Endothelial cell of umbilical vein (primary cell): Measurements from ENCODE around the gene PARD3B. TPM values are rescaled to one million over a fixed set of nuclear protein-coding genes. Genes with fewer than 3 reads are reported as not detected.

Experiments used
- BruUV-seq: library from RNA; stranded (reverse); fragments of 400-500 nt; replicated peaks from 2 replicates; lab custom pipeline; 2021; lab: Mats Ljungman, UMichigan
- CTCF ChIA-PET: fragments of 300-600, 350-600 bp; sonication (Branson Sonifier 250); formaldehyde crosslinking; loops from one replicate; lab custom pipeline; 2021; ENCODE audit warnings: antibody characterized with exemption, inconsistent platforms; lab: Charles Lee
- POLR2A ChIA-PET: fragments of 300-600, 350-600 bp; sonication (Branson Sonifier 250); formaldehyde crosslinking; loops from one replicate; lab custom pipeline; 2021; ENCODE audit warnings: antibody characterized with exemption, inconsistent platforms; lab: Charles Lee
- DNase-seq: peaks from one replicate; pipeline ENCODE4 v3.0.0-alpha.2; 2011; ENCODE audit warnings: low read depth, low spot score
- FAIRE-seq: peaks from 2 replicates; lab custom pipeline; 2011; peaks lifted over from hg19 to GRCh38; lab: Jason Lieb, UNC
- H2AFZ ChIP-seq: 2 replicates; pipeline ENCODE4 v1.6.0; 2012; ENCODE audit warnings: low read depth, low read length, control low read depth, inconsistent platforms
- H3K27ac ChIP-seq: 2 replicates; pipeline ENCODE4 v1.5.1; 2011; ENCODE audit warnings: low read depth, mild to moderate bottlenecking, control low read depth, low read length, moderate library complexity; ENCODE audit not compliant: insufficient read depth
- H3K27me3 ChIP-seq, 2 experiments: 2 replicates each; pipeline versions ENCODE4 v1.6.0 to v1.6.1; 2011; ENCODE audit warnings: low read length in 2 of 2, mixed read lengths in 1 of 2; ENCODE audit not compliant: control insufficient read depth in 2 of 2, insufficient read depth in 2 of 2
- H3K36me3 ChIP-seq, 2 experiments: 2 replicates in 1 of 2; 3 replicates in 1 of 2; pipeline ENCODE4 v1.5.1; 2011; ENCODE audit warnings: low read length in 2 of 2, mild to moderate bottlenecking in 1 of 2, moderate library complexity in 1 of 2; ENCODE audit not compliant: control insufficient read depth in 2 of 2, insufficient read depth in 2 of 2; ENCODE audit errors: extremely low read depth in 1 of 2
- H3K4me1 ChIP-seq: 3 replicates; pipeline ENCODE4 v1.5.1; 2011; ENCODE audit warnings: mild to moderate bottlenecking, low read length; ENCODE audit not compliant: control insufficient read depth, insufficient read depth; ENCODE audit errors: extremely low read depth
- H3K4me2 ChIP-seq: 2 replicates; pipeline ENCODE4 v1.6.1; 2011; ENCODE audit warnings: low read length, control low read depth, mixed read lengths; ENCODE audit not compliant: insufficient read depth
- H3K4me3 ChIP-seq, 3 experiments: fragments of 200-600 bp in 1 of 3; sonication (generic), shearing (Covaris generic) in 1 of 3; replicated peaks in 1 of 3; 2 replicates each; pipeline ENCODE4 v1.5.1; 2011 to 2016; ENCODE audit warnings: control low read depth in 3 of 3, low read length in 3 of 3, mild to moderate bottlenecking in 2 of 3, inconsistent platforms in 1 of 3, low read depth in 1 of 3, moderate library complexity in 1 of 3; ENCODE audit not compliant: insufficient read depth in 1 of 3
- H3K79me2 ChIP-seq: 2 replicates; pipeline ENCODE4 v1.6.0; 2012; ENCODE audit warnings: low read length, inconsistent platforms; ENCODE audit not compliant: control insufficient read depth, insufficient read depth
- H3K9ac ChIP-seq: replicated peaks from 2 replicates; pipeline ENCODE3; 2011; ENCODE audit warnings: low read length, control low read depth; ENCODE audit not compliant: insufficient read depth; ENCODE audit errors: extremely low read depth
- H3K9me1 ChIP-seq: replicated peaks from 3 replicates; pipeline ENCODE4 v1.6.0; 2011; ENCODE audit warnings: mild to moderate bottlenecking, low read length; ENCODE audit not compliant: control insufficient read depth, insufficient read depth; ENCODE audit errors: extremely low read depth
- H3K9me3 ChIP-seq: replicated peaks from 2 replicates; pipeline ENCODE4 v1.5.1; 2012; ENCODE audit warnings: low read length, inconsistent platforms; ENCODE audit not compliant: control insufficient read depth, insufficient read depth
- H4K20me1 ChIP-seq: replicated peaks from 2 replicates; pipeline ENCODE3; 2011; ENCODE audit warnings: mild to moderate bottlenecking, low read length; ENCODE audit not compliant: control insufficient read depth, insufficient read depth; ENCODE audit errors: extremely low read depth
- EZH2 ChIP-seq: IDR thresholded peaks from 2 replicates; pipeline ENCODE4 v1.6.1; 2012; ENCODE audit warnings: borderline replicate concordance, low read depth, mild to moderate bottlenecking, moderate library complexity, low read length, inconsistent platforms; ENCODE audit not compliant: severe bottlenecking
- FOS ChIP-seq: IDR thresholded peaks from 2 replicates; pipeline ENCODE4 v1.6.1; 2011; ENCODE audit warnings: mild to moderate bottlenecking, low read length, moderate library complexity, borderline replicate concordance; ENCODE audit not compliant: insufficient read depth
- GATA2 ChIP-seq: IDR thresholded peaks from 2 replicates; pipeline ENCODE4 v1.7.0; 2011; ENCODE audit warnings: low read depth, mild to moderate bottlenecking, moderate library complexity, mixed read lengths, low read length; ENCODE audit not compliant: insufficient read length, insufficient read depth
- JUN ChIP-seq: IDR thresholded peaks from 2 replicates; pipeline ENCODE4 v1.6.1; 2011; ENCODE audit warnings: borderline replicate concordance, low read depth; ENCODE audit not compliant: insufficient read length, insufficient read depth
- MYC ChIP-seq: IDR thresholded peaks from one replicate; pipeline ENCODE4 v1.6.1; 2011; ENCODE audit warnings: mild to moderate bottlenecking, low read depth, low read length
- POLR2A ChIP-seq: IDR thresholded peaks from 2 replicates; pipeline ENCODE4 v1.6.1; 2012; ENCODE audit warnings: low read depth, mild to moderate bottlenecking, control low read depth, low read length
- POLR2AphosphoS5 ChIP-seq: IDR thresholded peaks from 2 replicates; pipeline ENCODE4 v1.6.1; 2012; ENCODE audit warnings: low read depth, mild to moderate bottlenecking, control low read depth, low read length, moderate library complexity; ENCODE audit not compliant: insufficient read depth
- dilution Hi-C: fragments of 300-500 bp; cut with MboI; formaldehyde crosslinking; loops from one replicate; pipeline ENCODE4 v1.15.0; 2019; ENCODE audit warnings: low sequenced_read_pairs; ENCODE audit not compliant: extremely low pct_ligation_motif_present
- intact Hi-C: fragments of 100-400 bp; cut with micrococcal nuclease; formaldehyde crosslinking; loops from one replicate; pipeline ENCODE4 v1.10.0; 2022
- polyA plus RNA-seq, 4 experiments: library from polyadenylated mRNA; depleted of rRNA in 3 of 4; stranded (reverse) in 3 of 4; unstranded in 1 of 4; fragments of >200 nt; gene quantifications; 2 replicates each; pipeline versions ENCODE4 v1.2.1 to v1.2.3, GENCODE V29; 2011 to 2012; ENCODE audit warnings: missing spikeins in 1 of 4
- total RNA-seq: library from RNA; stranded (reverse); gene quantifications from 2 replicates; pipeline ENCODE4 v1.2.3, GENCODE V29; 2021
- TF ChIP-seq, protein P1 (sequence below): IDR thresholded peaks from 2 replicates; pipeline ENCODE4 v1.6.1; 2011; ENCODE audit not compliant: insufficient read depth, insufficient read length
- TF ChIP-seq, protein P2 (sequence below), 2 donors: IDR thresholded peaks; 1 replicate in 1 of 2; 2 replicates in 1 of 2; pipeline ENCODE4 v1.5.1; 2011; ENCODE audit warnings: low read length in 2 of 2, mild to moderate bottlenecking in 2 of 2, moderate library complexity in 2 of 2, control low read depth in 1 of 2, inconsistent platforms in 1 of 2, low read depth in 1 of 2; ENCODE audit not compliant: insufficient read depth in 1 of 2; ENCODE audit errors: extremely low read depth in 1 of 2

Gene PARD3B
- total and polyA plus RNA-seq, 2 donors (not counting 3 experiments of a cell fraction or from before 2014, with no cell fraction given) = 2.2 to 30.9 TPM

DNA sequence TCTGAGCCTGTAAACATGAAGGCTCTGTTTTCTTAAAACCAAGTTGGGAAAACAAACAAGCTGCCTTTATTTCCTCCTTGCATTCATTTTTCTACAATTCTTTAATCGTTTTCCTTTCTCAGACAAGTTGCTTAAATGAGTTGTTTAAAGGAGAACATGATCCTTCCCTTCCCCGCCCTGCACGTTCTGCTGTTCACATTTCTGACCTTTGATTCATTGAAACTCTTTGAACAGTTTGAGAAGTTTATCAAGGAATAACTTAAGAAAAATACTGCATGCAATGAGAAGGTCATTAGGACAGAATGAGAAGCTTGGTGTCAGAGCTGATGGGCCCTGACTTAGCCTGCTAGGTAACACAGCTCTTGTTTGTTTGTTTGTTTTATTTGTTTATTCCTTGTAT lies 181.6 kb downstream of the PARD3B start:
- CTCF ChIA-PET = no interaction called here
- BruUV-seq = no TSS peak
- FAIRE-seq = no peak

More for the DNA sequence above, 181.6 kb downstream of the PARD3B start:
- H3K4me3 ChIP-seq = no peak overlapping the region
- DNase-seq = no peak
- H3K9ac ChIP-seq = no peak overlapping the region
- H2AFZ ChIP-seq = no peak overlapping the region
- intact Hi-C loops (no loop called here), dilution Hi-C loops (no loop called here)
- H3K9me1 ChIP-seq = no peaks in the 10 kb centered on the region
- TF ChIP-seq MYC (no peak), FOS (no peak), GATA2 (no peak), POLR2AphosphoS5 (no peak), JUN (no peak), POLR2A (no peak), EZH2 (no peak)
- TF ChIP-seq, protein P1, sequence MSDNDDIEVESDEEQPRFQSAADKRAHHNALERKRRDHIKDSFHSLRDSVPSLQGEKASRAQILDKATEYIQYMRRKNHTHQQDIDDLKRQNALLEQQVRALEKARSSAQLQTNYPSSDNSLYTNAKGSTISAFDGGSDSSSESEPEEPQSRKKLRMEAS = no peak
- TF ChIP-seq, protein P2, sequence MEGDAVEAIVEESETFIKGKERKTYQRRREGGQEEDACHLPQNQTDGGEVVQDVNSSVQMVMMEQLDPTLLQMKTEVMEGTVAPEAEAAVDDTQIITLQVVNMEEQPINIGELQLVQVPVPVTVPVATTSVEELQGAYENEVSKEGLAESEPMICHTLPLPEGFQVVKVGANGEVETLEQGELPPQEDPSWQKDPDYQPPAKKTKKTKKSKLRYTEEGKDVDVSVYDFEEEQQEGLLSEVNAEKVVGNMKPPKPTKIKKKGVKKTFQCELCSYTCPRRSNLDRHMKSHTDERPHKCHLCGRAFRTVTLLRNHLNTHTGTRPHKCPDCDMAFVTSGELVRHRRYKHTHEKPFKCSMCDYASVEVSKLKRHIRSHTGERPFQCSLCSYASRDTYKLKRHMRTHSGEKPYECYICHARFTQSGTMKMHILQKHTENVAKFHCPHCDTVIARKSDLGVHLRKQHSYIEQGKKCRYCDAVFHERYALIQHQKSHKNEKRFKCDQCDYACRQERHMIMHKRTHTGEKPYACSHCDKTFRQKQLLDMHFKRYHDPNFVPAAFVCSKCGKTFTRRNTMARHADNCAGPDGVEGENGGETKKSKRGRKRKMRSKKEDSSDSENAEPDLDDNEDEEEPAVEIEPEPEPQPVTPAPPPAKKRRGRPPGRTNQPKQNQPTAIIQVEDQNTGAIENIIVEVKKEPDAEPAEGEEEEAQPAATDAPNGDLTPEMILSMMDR (IDR thresholded peaks at IDR 0.05; ENCODE audit: extremely low read depth in 1 of 2, insufficient read depth in 1 of 2, low read depth in 1 of 2, low read length in 2 of 2) = no peak
- no peak overlapping the region for H3K27ac ChIP-seq
- H3K79me2 ChIP-seq = no peaks in the 10 kb centered on the region
- H3K4me2 ChIP-seq = no peak overlapping the region
- no peaks in the 10 kb centered on the region for H3K36me3 ChIP-seq
- no peaks in the 10 kb centered on the region for H3K27me3 ChIP-seq
- no peaks in the 10 kb centered on the region for H3K4me1 ChIP-seq
- H3K9me3 ChIP-seq = no peaks in the 10 kb centered on the region
- H4K20me1 ChIP-seq = no peaks in the 10 kb centered on the region
- POLR2A ChIA-PET = no interaction called here
